CD4-positive, alpha-beta T cell treated with Interleukin-17A for 4 hours (primary cell): ENCODE data around the gene TRDMT1.

ENCODE experiments used
- DNase-seq: peaks from one replicate; pipeline ENCODE4 v3.0.0-alpha.2; 2020; ENCODE audit warnings: mixed read lengths

Gene TRDMT1

GRCh38 chr10:17171141-17171641 lies 30.3 kb downstream of the TRDMT1 start:
- DNase-seq: no peak

- no peak for DNase-seq
Observed at GRCh38 chr10:17169803-17170202, 31.7 kb downstream of the TRDMT1 start.

GRCh38 chr10:17166699-17167098 lies 34.8 kb downstream of the TRDMT1 start:
- DNase-seq: no peak

- no peak for DNase-seq
Observed at GRCh38 chr10:17162828-17163227, 38.6 kb downstream of the TRDMT1 start.

- no peak for DNase-seq
Observed at GRCh38 chr10:17161775-17162174, 39.7 kb downstream of the TRDMT1 start.

- no peak for DNase-seq
Observed at GRCh38 chr10:17157024-17157423, 44.4 kb downstream of the TRDMT1 start.

- no peak for DNase-seq
Observed at GRCh38 chr10:17155826-17156225, 45.6 kb downstream of the TRDMT1 start.

- no peak for DNase-seq
Observed at GRCh38 chr10:17154116-17154515, 47.4 kb downstream of the TRDMT1 start.

GRCh38 chr10:17153321-17153720 lies 48.2 kb downstream of the TRDMT1 start:
- no peak for DNase-seq

- no peak for DNase-seq
Observed at GRCh38 chr10:17151716-17152115, 49.8 kb downstream of the TRDMT1 start.

- no peak for DNase-seq
Observed at GRCh38 chr10:17147884-17148489, 53.5 kb downstream of the TRDMT1 start.

- no peak for DNase-seq
Observed at GRCh38 chr10:17146892-17147291, 54.6 kb downstream of the TRDMT1 start.

GRCh38 chr10:17145239-17145638 lies 56.2 kb downstream of the TRDMT1 start:
- no peak for DNase-seq

- peak; percentile 36 for DNase-seq
Observed at GRCh38 chr10:17144757-17145156, 56.7 kb downstream of the TRDMT1 start.

GRCh38 chr10:17144032-17144431 lies 57.4 kb downstream of the TRDMT1 start:
- no peak for DNase-seq

GRCh38 chr10:17143055-17143690 lies 58.3 kb downstream of the TRDMT1 start:
- DNase-seq: no peak

GRCh38 chr10:17141504-17142229 lies 59.8 kb downstream of the TRDMT1 start:
- no peak for DNase-seq

GRCh38 chr10:17140386-17140761 lies 61.1 kb downstream of the TRDMT1 start:
- DNase-seq: no peak

GRCh38 chr10:17138460-17139042 lies 62.9 kb downstream of the TRDMT1 start:
- DNase-seq: no peak

- no peak for DNase-seq
Observed at GRCh38 chr10:17134737-17135260, 66.7 kb downstream of the TRDMT1 start.

- DNase-seq: no peak
Observed at GRCh38 chr10:17134282-17134681, 67.2 kb downstream of the TRDMT1 start.

GRCh38 chr10:17129741-17130140 lies 71.7 kb downstream of the TRDMT1 start, which contains the start of gene CUBN:
Gene CUBN, minus strand, starts transcription at chr10:17129811. Its CDS starts 46 bp downstream, at chr10:17129765.
- no peak for DNase-seq

- no peak for DNase-seq
Observed at GRCh38 chr10:17128261-17128660, 73.2 kb downstream of the TRDMT1 start.
